ENCODE data around the gene PNPLA5. TPM values are rescaled to one million over a fixed set of nuclear protein-coding genes. Genes with fewer than 3 reads are reported as not detected.
"Not testable (repeated sequence)": the region's sequence is repeated elsewhere in the genome, so short reads cannot be mapped to it uniquely, and the experiment has no call there.

PNPLA5 gene
- under 1 TPM; 0.04 to 0.24 (median 0.13) TPM for polyA plus RNA-seq (ENCODE audit: insufficient read length in 3 of 3)
- long read RNA-seq, donor 1, result 0 reads
- long read RNA-seq, donor 2, result 0 reads
- long read RNA-seq, donor 3, result 0 reads
- long read RNA-seq, donor 4, result 0 reads
- long read RNA-seq, donor 5, result 0 reads
- long read RNA-seq, donor 6, result 0 reads
- long read RNA-seq, donor 7, result 0 reads
- long read RNA-seq, donor 8, result 0 reads
- long read RNA-seq, donor 9, result 0 reads
- long read RNA-seq, donor 10, result 0 reads
- long read RNA-seq, donor 11, result 0 reads
- long read RNA-seq, donor 12, result 0 reads
- long read RNA-seq, donor 13, result 0 reads
- long read RNA-seq, donor 14, result 0 reads
- long read RNA-seq, donor 15, result 0 reads
- long read RNA-seq, donor 16, result 0 reads

- no peak for DNase-seq
Measured at GRCh38 chr22:43891360-43892182, at the start of gene PNPLA5. Gene PNPLA5, minus strand, starts transcription at chr22:43892013. Its CDS starts 133 bp downstream, at chr22:43891880.

- DNase-seq, result no peak
Measured at GRCh38 chr22:43941449-43941848, 49.6 kb upstream of the PNPLA5 start.

GRCh38 chr22:43931771-43932170 lies 40.0 kb upstream of the PNPLA5 start:
- DNase-seq, result no peak

GRCh38 chr22:43928908-43929307 lies 37.1 kb upstream of the PNPLA5 start:
- no peak for DNase-seq

GRCh38 chr22:43928468-43928867 lies 36.7 kb upstream of the PNPLA5 start:
- DNase-seq, result no peak

GRCh38 chr22:43926349-43926710 lies 34.5 kb upstream of the PNPLA5 start:
- no peak for DNase-seq

- DNase-seq, result no peak
Measured at GRCh38 chr22:43925433-43926348, 33.9 kb upstream of the PNPLA5 start.

- DNase-seq, result no peak
Measured at GRCh38 chr22:43924877-43925276, 33.1 kb upstream of the PNPLA5 start.

- DNase-seq, result peak; percentile 91
Measured at GRCh38 chr22:43923631-43924464, 32.0 kb upstream of the PNPLA5 start, which contains the start of gene PNPLA3. Gene PNPLA3, plus strand, starts transcription at chr22:43923805. Its CDS starts 107 bp downstream, at chr22:43923912.

- no peak for DNase-seq
Measured at GRCh38 chr22:43923191-43923590, 31.4 kb upstream of the PNPLA5 start.

GRCh38 chr22:43922123-43922522 lies 30.3 kb upstream of the PNPLA5 start:
- DNase-seq, result no peak

GRCh38 chr22:43921370-43921769 lies 29.6 kb upstream of the PNPLA5 start:
- DNase-seq, result no peak

- DNase-seq, result no peak
Measured at GRCh38 chr22:43919106-43919973, 27.5 kb upstream of the PNPLA5 start.

- no peak for DNase-seq
Measured at GRCh38 chr22:43917521-43917920, 25.7 kb upstream of the PNPLA5 start.

GRCh38 chr22:43911351-43911750 lies 19.5 kb upstream of the PNPLA5 start:
- no peak for DNase-seq

GRCh38 chr22:43910178-43910695 lies 18.4 kb upstream of the PNPLA5 start:
- no peak for DNase-seq

- no peak for DNase-seq
Measured at GRCh38 chr22:43909708-43910107, 17.9 kb upstream of the PNPLA5 start.

- no peak for DNase-seq
Measured at GRCh38 chr22:43905681-43906080, 13.9 kb upstream of the PNPLA5 start.

GRCh38 chr22:43904412-43904811 lies 12.6 kb upstream of the PNPLA5 start:
- DNase-seq, result not testable (repeated sequence)

GRCh38 chr22:43903033-43903432 lies 11.2 kb upstream of the PNPLA5 start:
- DNase-seq, result not testable (repeated sequence)
